Upper lobe of left lung (tissue), 4 donors: Measurements from ENCODE around the gene IPMK.

Experiments used
- POLR2A ChIP-seq, 4 donors: fragments of 450-650 bp; IDR thresholded peaks; one replicate each; pipeline ENCODE4 v1.5.1; 2016 to 2017; ENCODE audit warnings: antibody characterized with exemption in 4 of 4, mild to moderate bottlenecking in 2 of 4
- POLR2AphosphoS5 ChIP-seq, 2 donors: sonication (generic); formaldehyde crosslinking; IDR thresholded peaks; one replicate each; pipeline ENCODE4 v1.5.1; 2017; ENCODE audit warnings: antibody characterized with exemption in 2 of 2
- TF ChIP-seq, protein P1 (sequence below), 6 experiments: fragments of 450-650 bp in 4 of 6; fragments of 200-600 bp in 2 of 6; sonication (generic) in 2 of 6; IDR thresholded peaks; one replicate each; pipeline ENCODE4 v1.5.1; 2016 to 2019; ENCODE audit warnings: antibody characterized with exemption in 6 of 6

DNA sequence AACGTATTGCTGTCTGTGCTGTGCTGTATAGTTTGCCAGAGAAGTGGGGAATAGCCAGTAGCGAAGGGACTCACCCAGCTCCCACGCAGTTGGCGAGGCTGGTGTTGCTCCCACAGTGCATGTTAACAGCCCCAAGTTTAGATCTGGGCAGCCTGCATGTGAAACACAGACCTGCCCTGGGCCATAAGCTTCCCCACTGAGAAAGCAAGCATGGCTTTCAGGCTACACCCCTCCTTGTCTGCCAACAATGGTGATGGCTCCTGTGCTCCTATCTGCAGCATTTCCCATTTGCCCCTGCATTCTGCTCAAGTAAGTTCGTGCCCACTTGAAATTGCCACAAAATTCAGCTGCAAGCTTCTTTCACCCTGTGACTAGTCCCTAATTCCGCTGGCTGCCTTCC is 57.5 kb downstream of the IPMK start:
- no peak for TF ChIP-seq POLR2AphosphoS5 (IDR thresholded peaks at IDR 0.05)
- TF ChIP-seq, protein P1, sequence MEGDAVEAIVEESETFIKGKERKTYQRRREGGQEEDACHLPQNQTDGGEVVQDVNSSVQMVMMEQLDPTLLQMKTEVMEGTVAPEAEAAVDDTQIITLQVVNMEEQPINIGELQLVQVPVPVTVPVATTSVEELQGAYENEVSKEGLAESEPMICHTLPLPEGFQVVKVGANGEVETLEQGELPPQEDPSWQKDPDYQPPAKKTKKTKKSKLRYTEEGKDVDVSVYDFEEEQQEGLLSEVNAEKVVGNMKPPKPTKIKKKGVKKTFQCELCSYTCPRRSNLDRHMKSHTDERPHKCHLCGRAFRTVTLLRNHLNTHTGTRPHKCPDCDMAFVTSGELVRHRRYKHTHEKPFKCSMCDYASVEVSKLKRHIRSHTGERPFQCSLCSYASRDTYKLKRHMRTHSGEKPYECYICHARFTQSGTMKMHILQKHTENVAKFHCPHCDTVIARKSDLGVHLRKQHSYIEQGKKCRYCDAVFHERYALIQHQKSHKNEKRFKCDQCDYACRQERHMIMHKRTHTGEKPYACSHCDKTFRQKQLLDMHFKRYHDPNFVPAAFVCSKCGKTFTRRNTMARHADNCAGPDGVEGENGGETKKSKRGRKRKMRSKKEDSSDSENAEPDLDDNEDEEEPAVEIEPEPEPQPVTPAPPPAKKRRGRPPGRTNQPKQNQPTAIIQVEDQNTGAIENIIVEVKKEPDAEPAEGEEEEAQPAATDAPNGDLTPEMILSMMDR (IDR thresholded peaks at IDR 0.05) = no peak
- TF ChIP-seq POLR2A (IDR thresholded peaks at IDR 0.05) = no peak
